GM19238 (cell line): Measurements from ENCODE around the gene KANSL1.
A peak's percentile ranks its signal among the peaks of the same experiment; 100 is the strongest.

Experiments used
- DNase-seq: peaks from one replicate; pipeline ENCODE4 v3.0.0; 2011; ENCODE audit warnings: low spot score; ENCODE audit not compliant: insufficient read length

KANSL1 gene

GRCh38 chr17:46042925-46043324, 150.3 kb downstream of the KANSL1 start:
- DNase-seq, result no peak

GRCh38 chr17:46042246-46042645, 151.0 kb downstream of the KANSL1 start:
- DNase-seq, result no peak

- no peak for DNase-seq
These were observed 153.5 kb downstream of the KANSL1 start for GRCh38 chr17:46039592-46040186.

GRCh38 chr17:46038937-46039336, 154.3 kb downstream of the KANSL1 start:
- DNase-seq, result no peak

GRCh38 chr17:46038414-46038813, 154.8 kb downstream of the KANSL1 start:
- no peak for DNase-seq

GRCh38 chr17:46037722-46038255, 155.4 kb downstream of the KANSL1 start:
- no peak for DNase-seq

- DNase-seq, result no peak
These were observed 156.7 kb downstream of the KANSL1 start for GRCh38 chr17:46036491-46036890.

GRCh38 chr17:46035112-46035818, 158.0 kb downstream of the KANSL1 start:
- peak; percentile 37 for DNase-seq

- no peak for DNase-seq
These were observed 159.8 kb downstream of the KANSL1 start for GRCh38 chr17:46033392-46033791.

GRCh38 chr17:46032909-46033308, 160.3 kb downstream of the KANSL1 start:
- no peak for DNase-seq

- DNase-seq, result no peak
These were observed 161.3 kb downstream of the KANSL1 start for GRCh38 chr17:46031920-46032319.

- DNase-seq, result no peak
These were observed 161.8 kb downstream of the KANSL1 start for GRCh38 chr17:46031440-46031839.

- no peak for DNase-seq
These were observed 162.5 kb downstream of the KANSL1 start for GRCh38 chr17:46030752-46031151.

GRCh38 chr17:46029627-46030026, 163.6 kb downstream of the KANSL1 start:
- no peak for DNase-seq

GRCh38 chr17:46028981-46029565, 164.2 kb downstream of the KANSL1 start:
- DNase-seq, result no peak

- DNase-seq, result no peak
These were observed 164.9 kb downstream of the KANSL1 start for GRCh38 chr17:46028374-46028773.

GRCh38 chr17:46027976-46028325, 165.3 kb downstream of the KANSL1 start:
- no peak for DNase-seq

- DNase-seq, result no peak
These were observed 165.9 kb downstream of the KANSL1 start for GRCh38 chr17:46027048-46027975.

GRCh38 chr17:46026166-46027047, 166.8 kb downstream of the KANSL1 start:
- DNase-seq, result no peak

- no peak for DNase-seq
These were observed 167.6 kb downstream of the KANSL1 start for GRCh38 chr17:46025510-46026165.
